HepG2 (cell line): ENCODE results near the gene VSIR. TPM values are rescaled to one million over a fixed set of nuclear protein-coding genes. Genes with fewer than 3 reads are reported as not detected.

Source experiments
- ATAC-seq: fragments of 200-7000 bp; cut with Tn5 transposase; 3 replicates; pipeline ENCODE4 v1.9.1; 2020; ENCODE audit warnings: mild to moderate bottlenecking, moderate library complexity
- BruUV-seq: library from RNA; stranded (reverse); fragments of 400-500 nt; replicated peaks from 2 replicates; lab custom pipeline; 2021; lab: Mats Ljungman, UMichigan
- CTCF ChIA-PET: fragments of 300-600 bp; formaldehyde crosslinking; extraction: SDS; loops from one replicate; lab custom pipeline; 2021; ENCODE audit warnings: low total read pairs, inconsistent platforms, low intra/inter-chr PET ratio; lab: Yijun Ruan, JAX
- POLR2A ChIA-PET: fragments of 350-600 bp; sonication (Branson Sonifier 250); formaldehyde crosslinking; loops from one replicate; lab custom pipeline; 2020; ENCODE audit warnings: antibody characterized with exemption, inconsistent platforms; lab: Yijun Ruan, JAX
- DNase-seq: peaks from one replicate; pipeline ENCODE4 v3.0.0-alpha.2; 2015; ENCODE audit warnings: low spot score
- FAIRE-seq: peaks from 3 replicates; lab custom pipeline; 2011; peaks lifted over from hg19 to GRCh38; lab: Jason Lieb, UNC
- H2AFZ ChIP-seq: one replicate; pipeline ENCODE4 v1.6.1; 2011; ENCODE audit warnings: low read length, inconsistent platforms
- H3K27ac ChIP-seq: fragments of 300-600 bp; 3 replicates; pipeline ENCODE4 v1.8.0; 2011; ENCODE audit warnings: mixed run types, mild to moderate bottlenecking, mixed read lengths, low read length, inconsistent platforms; ENCODE audit not compliant: insufficient read depth; ENCODE audit errors: extremely low read length
- H3K27me3 ChIP-seq, 2 experiments: fragments of 200-600 bp in 1 of 2; 2 replicates in 1 of 2; 3 replicates in 1 of 2; pipeline versions ENCODE4 v1.6.0 to v1.8.0; 2011; ENCODE audit warnings: low read length in 2 of 2, mild to moderate bottlenecking in 2 of 2, moderate library complexity in 2 of 2, inconsistent platforms in 1 of 2; ENCODE audit not compliant: insufficient read depth in 2 of 2, control insufficient read depth in 1 of 2
- H3K36me3 ChIP-seq, 2 experiments: fragments of 200-600 bp in 1 of 2; replicated peaks in 1 of 2; 2 replicates in 1 of 2; 3 replicates in 1 of 2; pipeline versions ENCODE4 v1.5.1 to v1.8.0; 2011; ENCODE audit warnings: low read length in 2 of 2, inconsistent platforms in 1 of 2; ENCODE audit not compliant: insufficient read depth in 2 of 2, control insufficient read depth in 1 of 2
- H3K4me1 ChIP-seq: 2 replicates; pipeline ENCODE4 v1.5.1; 2012; ENCODE audit warnings: low read length, inconsistent platforms; ENCODE audit not compliant: insufficient read depth
- H3K4me2 ChIP-seq: 2 replicates; pipeline ENCODE4 v1.6.0; 2011; ENCODE audit warnings: low read depth, low read length, inconsistent platforms
- H3K4me3 ChIP-seq, 3 experiments: fragments of 200-600 bp in 1 of 3; sonication (generic), shearing (Covaris generic) in 1 of 3; replicated peaks in 1 of 3; 2 replicates each; pipeline ENCODE4 v1.5.1; 2011 to 2016; ENCODE audit warnings: low read length in 3 of 3, inconsistent platforms in 2 of 3, low read depth in 2 of 3, mild to moderate bottlenecking in 2 of 3, control low read depth in 1 of 3, mixed read lengths in 1 of 3; ENCODE audit not compliant: insufficient read depth in 1 of 3
- H3K79me2 ChIP-seq: one replicate; pipeline ENCODE4 v1.6.1; 2011; ENCODE audit warnings: low read length, inconsistent platforms; ENCODE audit not compliant: insufficient read depth
- H3K9ac ChIP-seq: 2 replicates; pipeline ENCODE4 v1.6.0; 2011; ENCODE audit warnings: mild to moderate bottlenecking, low read depth, low read length, inconsistent platforms; ENCODE audit not compliant: insufficient read depth
- H3K9me3 ChIP-seq: 2 replicates; pipeline ENCODE4 v1.5.1; 2012; ENCODE audit warnings: mild to moderate bottlenecking, low read length
- H4K20me1 ChIP-seq: 2 replicates; pipeline ENCODE4 v1.6.0; 2011; ENCODE audit warnings: inconsistent platforms, mild to moderate bottlenecking, low read length, moderate library complexity; ENCODE audit not compliant: insufficient read depth
- ATAD3A ChIP-seq: sonication (generic); formaldehyde crosslinking; IDR thresholded peaks from 2 replicates; pipeline ENCODE4 v1.4.0; 2020; ENCODE audit warnings: missing genetic modification reagents
- WGBS: methylation state at CpG from one replicate; pipeline ENCODE4 v1.1.6; 2017; ENCODE audit warnings: low lambda C conversion rate; 5-methylcytosine and 5-hydroxymethylcytosine counted together
- in situ Hi-C: cut with HindIII; loops from 2 replicates; pipeline ENCODE4 v1.10.0; 2017; ENCODE audit warnings: low pct_unique_long_range_greater_than_20kb; ENCODE audit not compliant: extremely low pct_ligation_motif_present
- intact Hi-C: fragments of 100-400 bp; cut with micrococcal nuclease; formaldehyde crosslinking; loops from one replicate; pipeline ENCODE4 v1.10.0; 2022; ENCODE audit not compliant: unreplicated experiment
- polyA plus RNA-seq, 8 experiments: library from polyadenylated mRNA; depleted of rRNA in 3 of 8; stranded (reverse) in 7 of 8; unstranded in 1 of 8; fragments of >200 nt; fragmentation: Illumina TruSeq in 4 of 8; extraction: Trizol in 4 of 8; gene quantifications; 2 replicates each; pipeline versions ENCODE4 v1.2.1 to v1.2.3, GENCODE V29; 2011 to 2016; ENCODE audit warnings: low read depth in 4 of 8, missing spikeins in 1 of 8, mixed read lengths in 1 of 8; ENCODE audit not compliant: insufficient read depth in 1 of 8
- total RNA-seq, 5 experiments: library from RNA; depleted of rRNA; stranded (reverse); fragments of >200 nt; fragmentation: Illumina TruSeq; extraction: Trizol; gene quantifications; 2 replicates each; pipeline ENCODE4 v1.2.3, GENCODE V29; 2016; ENCODE audit warnings: low read depth in 1 of 5
- TF ChIP-seq, protein P1 (sequence below): sonication (generic); formaldehyde crosslinking; IDR thresholded peaks from 2 replicates; pipeline ENCODE4 v1.8.0; 2022; ENCODE audit warnings: mild to moderate bottlenecking, missing genetic modification reagents; ENCODE audit not compliant: insufficient replicate concordance
- TF ChIP-seq, protein P2 (sequence below): sonication (generic); formaldehyde crosslinking; IDR thresholded peaks from 2 replicates; pipeline ENCODE4 v1.4.0; 2020; ENCODE audit warnings: missing genetic modification reagents
- TF ChIP-seq, protein P3 (sequence below): sonication (generic); formaldehyde crosslinking; IDR thresholded peaks from 2 replicates; pipeline ENCODE4 v1.4.0; 2020; ENCODE audit warnings: low read depth, missing genetic modification reagents

The VSIR gene
- total and polyA plus RNA-seq, 2 of the 13 experiments (the other 11 are each of a cell fraction or from before 2014, with no cell fraction given) = 0.44 to 3.2 TPM

GRCh38 chr10:71720288-71720687 lies 53.0 kb downstream of the VSIR start (continued):
- TF ChIP-seq, protein P1, sequence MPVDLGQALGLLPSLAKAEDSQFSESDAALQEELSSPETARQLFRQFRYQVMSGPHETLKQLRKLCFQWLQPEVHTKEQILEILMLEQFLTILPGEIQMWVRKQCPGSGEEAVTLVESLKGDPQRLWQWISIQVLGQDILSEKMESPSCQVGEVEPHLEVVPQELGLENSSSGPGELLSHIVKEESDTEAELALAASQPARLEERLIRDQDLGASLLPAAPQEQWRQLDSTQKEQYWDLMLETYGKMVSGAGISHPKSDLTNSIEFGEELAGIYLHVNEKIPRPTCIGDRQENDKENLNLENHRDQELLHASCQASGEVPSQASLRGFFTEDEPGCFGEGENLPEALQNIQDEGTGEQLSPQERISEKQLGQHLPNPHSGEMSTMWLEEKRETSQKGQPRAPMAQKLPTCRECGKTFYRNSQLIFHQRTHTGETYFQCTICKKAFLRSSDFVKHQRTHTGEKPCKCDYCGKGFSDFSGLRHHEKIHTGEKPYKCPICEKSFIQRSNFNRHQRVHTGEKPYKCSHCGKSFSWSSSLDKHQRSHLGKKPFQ (CRISPR knock-in tag) = no peak

DNA sequence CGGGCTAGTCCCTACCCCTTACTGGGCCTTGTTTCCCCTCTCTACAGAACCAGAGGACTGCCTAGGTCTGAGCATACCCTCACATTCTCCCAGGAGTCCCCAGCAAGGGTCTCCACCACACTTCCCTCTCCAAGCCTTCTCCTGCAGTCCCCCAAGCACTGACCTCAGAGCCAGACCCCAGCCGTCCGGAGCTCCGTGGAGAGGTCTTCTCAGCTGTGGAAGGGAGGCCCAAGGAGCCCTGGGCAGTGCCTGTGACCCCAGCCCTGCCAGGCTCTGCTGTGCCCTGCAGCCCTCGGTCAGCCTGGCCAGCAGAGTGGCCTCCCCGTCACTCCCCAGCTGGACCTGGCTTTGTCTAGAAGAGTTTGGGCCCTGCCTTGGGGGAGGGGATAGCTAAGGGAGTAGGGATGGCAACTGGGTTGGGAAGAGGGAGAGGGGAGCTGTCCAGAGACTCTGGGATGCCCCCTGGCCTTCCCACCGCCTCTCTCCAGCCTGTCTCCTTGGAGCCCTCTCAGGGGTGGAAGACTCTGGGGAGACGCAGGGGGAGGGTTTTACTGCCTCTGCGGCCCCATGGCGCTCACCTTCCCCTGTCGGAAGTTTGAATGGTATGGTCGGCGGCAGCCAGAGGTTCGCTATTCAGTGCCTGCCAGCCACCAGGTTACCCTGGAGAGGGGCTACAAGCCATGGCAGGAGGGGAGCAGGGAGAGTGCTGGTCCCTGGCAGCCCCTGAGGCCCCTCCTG lies 53.7 kb downstream of the VSIR start, which contains the start of gene C10orf105:
Gene C10orf105 (minus strand): TSS at position 315 of the 738 bp plus-strand sequence. CDS start 3,441 bp downstream, outside the sequence.
- intact Hi-C loops (no loop called here), in situ Hi-C loops (no loop called here)
- no peak for DNase-seq

More for the DNA sequence above, 53.7 kb downstream of the VSIR start, which contains the start of gene C10orf105:
- TF ChIP-seq ATAD3A (CRISPR knock-in tag) = no peak
- TF ChIP-seq, protein P2, sequence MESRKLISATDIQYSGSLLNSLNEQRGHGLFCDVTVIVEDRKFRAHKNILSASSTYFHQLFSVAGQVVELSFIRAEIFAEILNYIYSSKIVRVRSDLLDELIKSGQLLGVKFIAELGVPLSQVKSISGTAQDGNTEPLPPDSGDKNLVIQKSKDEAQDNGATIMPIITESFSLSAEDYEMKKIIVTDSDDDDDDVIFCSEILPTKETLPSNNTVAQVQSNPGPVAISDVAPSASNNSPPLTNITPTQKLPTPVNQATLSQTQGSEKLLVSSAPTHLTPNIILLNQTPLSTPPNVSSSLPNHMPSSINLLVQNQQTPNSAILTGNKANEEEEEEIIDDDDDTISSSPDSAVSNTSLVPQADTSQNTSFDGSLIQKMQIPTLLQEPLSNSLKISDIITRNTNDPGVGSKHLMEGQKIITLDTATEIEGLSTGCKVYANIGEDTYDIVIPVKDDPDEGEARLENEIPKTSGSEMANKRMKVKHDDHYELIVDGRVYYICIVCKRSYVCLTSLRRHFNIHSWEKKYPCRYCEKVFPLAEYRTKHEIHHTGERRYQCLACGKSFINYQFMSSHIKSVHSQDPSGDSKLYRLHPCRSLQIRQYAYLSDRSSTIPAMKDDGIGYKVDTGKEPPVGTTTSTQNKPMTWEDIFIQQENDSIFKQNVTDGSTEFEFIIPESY = 0 out of 2 replicates have a peak, but pooled peaks have one; percentile 11
- TF ChIP-seq, protein P3, sequence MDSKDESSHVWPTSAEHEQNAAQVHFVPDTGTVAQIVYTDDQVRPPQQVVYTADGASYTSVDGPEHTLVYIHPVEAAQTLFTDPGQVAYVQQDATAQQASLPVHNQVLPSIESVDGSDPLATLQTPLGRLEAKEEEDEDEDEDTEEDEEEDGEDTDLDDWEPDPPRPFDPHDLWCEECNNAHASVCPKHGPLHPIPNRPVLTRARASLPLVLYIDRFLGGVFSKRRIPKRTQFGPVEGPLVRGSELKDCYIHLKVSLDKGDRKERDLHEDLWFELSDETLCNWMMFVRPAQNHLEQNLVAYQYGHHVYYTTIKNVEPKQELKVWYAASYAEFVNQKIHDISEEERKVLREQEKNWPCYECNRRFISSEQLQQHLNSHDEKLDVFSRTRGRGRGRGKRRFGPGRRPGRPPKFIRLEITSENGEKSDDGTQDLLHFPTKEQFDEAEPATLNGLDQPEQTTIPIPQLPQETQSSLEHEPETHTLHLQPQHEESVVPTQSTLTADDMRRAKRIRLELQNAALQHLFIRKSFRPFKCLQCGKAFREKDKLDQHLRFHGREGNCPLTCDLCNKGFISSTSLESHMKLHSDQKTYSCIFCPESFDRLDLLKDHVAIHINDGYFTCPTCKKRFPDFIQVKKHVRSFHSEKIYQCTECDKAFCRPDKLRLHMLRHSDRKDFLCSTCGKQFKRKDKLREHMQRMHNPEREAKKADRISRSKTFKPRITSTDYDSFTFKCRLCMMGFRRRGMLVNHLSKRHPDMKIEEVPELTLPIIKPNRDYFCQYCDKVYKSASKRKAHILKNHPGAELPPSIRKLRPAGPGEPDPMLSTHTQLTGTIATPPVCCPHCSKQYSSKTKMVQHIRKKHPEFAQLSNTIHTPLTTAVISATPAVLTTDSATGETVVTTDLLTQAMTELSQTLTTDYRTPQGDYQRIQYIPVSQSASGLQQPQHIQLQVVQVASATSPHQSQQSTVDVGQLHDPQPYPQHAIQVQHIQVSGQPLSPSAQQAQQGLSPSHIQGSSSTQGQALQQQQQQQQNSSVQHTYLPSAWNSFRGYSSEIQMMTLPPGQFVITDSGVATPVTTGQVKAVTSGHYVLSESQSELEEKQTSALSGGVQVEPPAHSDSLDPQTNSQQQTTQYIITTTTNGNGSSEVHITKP = 0 out of 2 replicates have a peak, but pooled peaks have one; percentile 29
- Histone ChIP-seq H3K79me2 (no peaks in the 10 kb centered on the region), H3K4me3 (no peak within 1 kb of the TSS), H3K27me3 (peaks cover 6 to 59% of the 10 kb centered on the region in 2 experiments; a peak in 4 of 5 replicates), H3K36me3 (no peaks in the 10 kb centered on the region), H4K20me1 (no peaks in the 10 kb centered on the region), H3K9me3 (no peaks in the 10 kb centered on the region), H3K4me2 (no peak within 1 kb of the TSS), H3K9ac (no peak within 1 kb of the TSS), H3K4me1 (peaks cover 8% of the 10 kb centered on the region), H2AFZ (no peak within 1 kb of the TSS), H3K27ac (no peak within 1 kb of the TSS)
- POLR2A ChIA-PET = no interaction called here
- no TSS peak for BruUV-seq
- FAIRE-seq = no peak
- 55% methylated on average over 3 of the region's 14 CpGs for WGBS
- CTCF ChIA-PET = no interaction called here
- no peak for ATAC-seq
